Measurements from ENCODE around the gene CDKL4. TPM values are rescaled to one million over a fixed set of nuclear protein-coding genes. Genes with fewer than 3 reads are reported as not detected.

Gene CDKL4
- total RNA-seq, 1 experiment from 2014 or later: 0.46 TPM

DNA sequence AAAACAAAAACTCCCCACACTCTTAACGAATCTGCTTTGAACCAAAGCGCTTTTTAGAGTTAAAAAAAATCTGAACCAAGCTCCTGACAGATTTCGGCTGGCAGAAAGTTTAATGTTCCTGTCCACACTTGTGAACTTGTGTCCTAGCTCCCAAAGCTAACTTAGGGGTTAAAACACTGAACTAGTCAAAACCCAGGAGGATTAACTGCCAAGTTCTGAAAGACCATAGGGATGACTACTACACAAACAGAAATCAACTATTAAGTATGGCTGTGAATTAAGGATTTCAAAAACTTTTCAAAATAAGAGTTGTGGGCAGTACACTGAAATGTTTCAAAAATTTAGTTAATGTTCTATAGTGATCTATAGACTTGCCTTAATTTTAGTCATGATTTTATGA lies 26.2 kb upstream of the CDKL4 start:
- no peak for TF ChIP-seq SP1 (CRISPR knock-in tag; conservative IDR thresholded peaks at IDR 0.05)
- no peak for TF ChIP-seq FOXJ3 (CRISPR knock-in tag; IDR thresholded peaks at IDR 0.05; ENCODE audit: borderline replicate concordance)
- TF ChIP-seq ETV6 (CRISPR knock-in tag; IDR thresholded peaks at IDR 0.05): no peak
- TF ChIP-seq TEAD4 (CRISPR knock-in tag; IDR thresholded peaks at IDR 0.05): no peak
- no peak for TF ChIP-seq ZNF121 (CRISPR knock-in tag; IDR thresholded peaks at IDR 0.05)
- TF ChIP-seq, protein P1, sequence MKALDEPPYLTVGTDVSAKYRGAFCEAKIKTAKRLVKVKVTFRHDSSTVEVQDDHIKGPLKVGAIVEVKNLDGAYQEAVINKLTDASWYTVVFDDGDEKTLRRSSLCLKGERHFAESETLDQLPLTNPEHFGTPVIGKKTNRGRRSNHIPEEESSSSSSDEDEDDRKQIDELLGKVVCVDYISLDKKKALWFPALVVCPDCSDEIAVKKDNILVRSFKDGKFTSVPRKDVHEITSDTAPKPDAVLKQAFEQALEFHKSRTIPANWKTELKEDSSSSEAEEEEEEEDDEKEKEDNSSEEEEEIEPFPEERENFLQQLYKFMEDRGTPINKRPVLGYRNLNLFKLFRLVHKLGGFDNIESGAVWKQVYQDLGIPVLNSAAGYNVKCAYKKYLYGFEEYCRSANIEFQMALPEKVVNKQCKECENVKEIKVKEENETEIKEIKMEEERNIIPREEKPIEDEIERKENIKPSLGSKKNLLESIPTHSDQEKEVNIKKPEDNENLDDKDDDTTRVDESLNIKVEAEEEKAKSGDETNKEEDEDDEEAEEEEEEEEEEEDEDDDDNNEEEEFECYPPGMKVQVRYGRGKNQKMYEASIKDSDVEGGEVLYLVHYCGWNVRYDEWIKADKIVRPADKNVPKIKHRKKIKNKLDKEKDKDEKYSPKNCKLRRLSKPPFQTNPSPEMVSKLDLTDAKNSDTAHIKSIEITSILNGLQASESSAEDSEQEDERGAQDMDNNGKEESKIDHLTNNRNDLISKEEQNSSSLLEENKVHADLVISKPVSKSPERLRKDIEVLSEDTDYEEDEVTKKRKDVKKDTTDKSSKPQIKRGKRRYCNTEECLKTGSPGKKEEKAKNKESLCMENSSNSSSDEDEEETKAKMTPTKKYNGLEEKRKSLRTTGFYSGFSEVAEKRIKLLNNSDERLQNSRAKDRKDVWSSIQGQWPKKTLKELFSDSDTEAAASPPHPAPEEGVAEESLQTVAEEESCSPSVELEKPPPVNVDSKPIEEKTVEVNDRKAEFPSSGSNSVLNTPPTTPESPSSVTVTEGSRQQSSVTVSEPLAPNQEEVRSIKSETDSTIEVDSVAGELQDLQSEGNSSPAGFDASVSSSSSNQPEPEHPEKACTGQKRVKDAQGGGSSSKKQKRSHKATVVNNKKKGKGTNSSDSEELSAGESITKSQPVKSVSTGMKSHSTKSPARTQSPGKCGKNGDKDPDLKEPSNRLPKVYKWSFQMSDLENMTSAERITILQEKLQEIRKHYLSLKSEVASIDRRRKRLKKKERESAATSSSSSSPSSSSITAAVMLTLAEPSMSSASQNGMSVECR (CRISPR knock-in tag; IDR thresholded peaks at IDR 0.05; ENCODE audit: borderline replicate concordance): no peak
- no peak for TF ChIP-seq ZNF317 (CRISPR knock-in tag; IDR thresholded peaks at IDR 0.05; ENCODE audit: borderline replicate concordance, low read depth)
- no peak for TF ChIP-seq SMAD3 (CRISPR knock-in tag; IDR thresholded peaks at IDR 0.05; ENCODE audit: borderline replicate concordance)
- TF ChIP-seq, protein P2, sequence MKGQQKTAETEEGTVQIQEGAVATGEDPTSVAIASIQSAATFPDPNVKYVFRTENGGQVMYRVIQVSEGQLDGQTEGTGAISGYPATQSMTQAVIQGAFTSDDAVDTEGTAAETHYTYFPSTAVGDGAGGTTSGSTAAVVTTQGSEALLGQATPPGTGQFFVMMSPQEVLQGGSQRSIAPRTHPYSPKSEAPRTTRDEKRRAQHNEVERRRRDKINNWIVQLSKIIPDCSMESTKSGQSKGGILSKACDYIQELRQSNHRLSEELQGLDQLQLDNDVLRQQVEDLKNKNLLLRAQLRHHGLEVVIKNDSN (CRISPR knock-in tag; IDR thresholded peaks at IDR 0.05): no peak
- no peak for TF ChIP-seq OVOL2 (CRISPR knock-in tag; IDR thresholded peaks at IDR 0.05; ENCODE audit: borderline replicate concordance)
- no peak for TF ChIP-seq CREB1 (CRISPR knock-in tag; IDR thresholded peaks at IDR 0.05)
- no peak for TF ChIP-seq MXD4 (CRISPR knock-in tag; IDR thresholded peaks at IDR 0.05; ENCODE audit: borderline replicate concordance)
- TF ChIP-seq KAT7 (CRISPR knock-in tag; IDR thresholded peaks at IDR 0.05; ENCODE audit: borderline replicate concordance): no peak
- TF ChIP-seq GABPB1 (CRISPR knock-in tag; IDR thresholded peaks at IDR 0.05): no peak
- TF ChIP-seq ELF4 (CRISPR knock-in tag; IDR thresholded peaks at IDR 0.05; ENCODE audit: low read depth): no peak
- Mint-ChIP-seq H3K4me3 (no peak overlapping the region), H3K36me3 (peaks cover 24% of the 10 kb centered on the region), H3K27me3 (ENCODE audit: low read depth) (no peaks in the 10 kb centered on the region), H3K9me3 (peaks cover 5% of the 10 kb centered on the region; the same call in 1 of the 2 replicates), H3K27ac (peak overlapping the region; percentile 41; the same call in 1 of the 2 replicates), H3K4me1 (peaks cover 13% of the 10 kb centered on the region)
- ChIA-PET CTCF (no interaction called here), POLR2A (interaction anchor here (1.1 kb wide), 1 partner anchor 518 kb away, joined by 5 read pairs; no protein-coding TSS in a partner anchor)
- DNase-seq (ENCODE audit: low spot score) (no peak), ATAC-seq (no peak)

DNA sequence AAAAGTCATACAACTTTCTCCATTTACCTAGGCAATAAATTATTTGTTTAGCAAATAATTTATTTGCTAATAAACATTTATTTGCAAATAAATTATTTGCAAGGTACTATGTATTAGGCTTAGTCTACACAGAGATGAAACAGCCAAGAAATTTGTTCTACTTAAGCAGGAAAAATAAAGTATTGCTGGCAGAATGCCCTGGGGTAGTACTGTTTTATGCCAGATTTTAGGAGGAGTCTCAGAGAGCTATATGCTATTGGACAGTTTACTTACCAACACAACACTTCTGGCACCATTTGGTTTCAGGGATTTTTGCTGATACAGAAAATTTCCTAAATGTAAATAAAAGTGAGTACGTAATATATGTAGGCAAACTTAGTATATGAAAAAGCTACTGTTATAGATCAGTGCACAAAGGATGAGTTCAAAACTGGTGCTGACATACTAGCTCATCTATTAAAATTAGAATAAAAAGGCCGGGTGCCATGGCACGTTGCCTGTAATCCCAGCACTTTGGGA lies 23.2 kb upstream of the CDKL4 start:
- ChIA-PET CTCF (no interaction called here), POLR2A (no interaction called here)
- Mint-ChIP-seq H3K9me3 (no peaks in the 10 kb centered on the region), H3K27ac (no peak overlapping the region), H3K4me3 (no peak overlapping the region), H3K36me3 (peaks cover 21% of the 10 kb centered on the region), H3K27me3 (ENCODE audit: low read depth) (no peaks in the 10 kb centered on the region), H3K4me1 (peaks cover 13% of the 10 kb centered on the region)
- ATAC-seq: no peak
- DNase-seq (ENCODE audit: low spot score): no peak
- TF ChIP-seq, protein P3, sequence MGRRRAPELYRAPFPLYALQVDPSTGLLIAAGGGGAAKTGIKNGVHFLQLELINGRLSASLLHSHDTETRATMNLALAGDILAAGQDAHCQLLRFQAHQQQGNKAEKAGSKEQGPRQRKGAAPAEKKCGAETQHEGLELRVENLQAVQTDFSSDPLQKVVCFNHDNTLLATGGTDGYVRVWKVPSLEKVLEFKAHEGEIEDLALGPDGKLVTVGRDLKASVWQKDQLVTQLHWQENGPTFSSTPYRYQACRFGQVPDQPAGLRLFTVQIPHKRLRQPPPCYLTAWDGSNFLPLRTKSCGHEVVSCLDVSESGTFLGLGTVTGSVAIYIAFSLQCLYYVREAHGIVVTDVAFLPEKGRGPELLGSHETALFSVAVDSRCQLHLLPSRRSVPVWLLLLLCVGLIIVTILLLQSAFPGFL (CRISPR knock-in tag; IDR thresholded peaks at IDR 0.05; ENCODE audit: borderline replicate concordance): no peak
- TF ChIP-seq GRHL2 (CRISPR knock-in tag; IDR thresholded peaks at IDR 0.05; ENCODE audit: insufficient replicate concordance, severe bottlenecking) (no peak), TP53 (CRISPR knock-in tag; IDR thresholded peaks at IDR 0.05) (no peak), JAZF1 (CRISPR knock-in tag; IDR thresholded peaks at IDR 0.05) (no peak)
- TF ChIP-seq, protein P4, sequence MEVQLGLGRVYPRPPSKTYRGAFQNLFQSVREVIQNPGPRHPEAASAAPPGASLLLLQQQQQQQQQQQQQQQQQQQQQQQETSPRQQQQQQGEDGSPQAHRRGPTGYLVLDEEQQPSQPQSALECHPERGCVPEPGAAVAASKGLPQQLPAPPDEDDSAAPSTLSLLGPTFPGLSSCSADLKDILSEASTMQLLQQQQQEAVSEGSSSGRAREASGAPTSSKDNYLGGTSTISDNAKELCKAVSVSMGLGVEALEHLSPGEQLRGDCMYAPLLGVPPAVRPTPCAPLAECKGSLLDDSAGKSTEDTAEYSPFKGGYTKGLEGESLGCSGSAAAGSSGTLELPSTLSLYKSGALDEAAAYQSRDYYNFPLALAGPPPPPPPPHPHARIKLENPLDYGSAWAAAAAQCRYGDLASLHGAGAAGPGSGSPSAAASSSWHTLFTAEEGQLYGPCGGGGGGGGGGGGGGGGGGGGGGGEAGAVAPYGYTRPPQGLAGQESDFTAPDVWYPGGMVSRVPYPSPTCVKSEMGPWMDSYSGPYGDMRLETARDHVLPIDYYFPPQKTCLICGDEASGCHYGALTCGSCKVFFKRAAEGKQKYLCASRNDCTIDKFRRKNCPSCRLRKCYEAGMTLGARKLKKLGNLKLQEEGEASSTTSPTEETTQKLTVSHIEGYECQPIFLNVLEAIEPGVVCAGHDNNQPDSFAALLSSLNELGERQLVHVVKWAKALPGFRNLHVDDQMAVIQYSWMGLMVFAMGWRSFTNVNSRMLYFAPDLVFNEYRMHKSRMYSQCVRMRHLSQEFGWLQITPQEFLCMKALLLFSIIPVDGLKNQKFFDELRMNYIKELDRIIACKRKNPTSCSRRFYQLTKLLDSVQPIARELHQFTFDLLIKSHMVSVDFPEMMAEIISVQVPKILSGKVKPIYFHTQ (CRISPR knock-in tag; IDR thresholded peaks at IDR 0.05): no peak
- TF ChIP-seq, protein P5, sequence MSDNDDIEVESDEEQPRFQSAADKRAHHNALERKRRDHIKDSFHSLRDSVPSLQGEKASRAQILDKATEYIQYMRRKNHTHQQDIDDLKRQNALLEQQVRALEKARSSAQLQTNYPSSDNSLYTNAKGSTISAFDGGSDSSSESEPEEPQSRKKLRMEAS (CRISPR knock-in tag; IDR thresholded peaks at IDR 0.05): no peak
- TF ChIP-seq, protein P6, sequence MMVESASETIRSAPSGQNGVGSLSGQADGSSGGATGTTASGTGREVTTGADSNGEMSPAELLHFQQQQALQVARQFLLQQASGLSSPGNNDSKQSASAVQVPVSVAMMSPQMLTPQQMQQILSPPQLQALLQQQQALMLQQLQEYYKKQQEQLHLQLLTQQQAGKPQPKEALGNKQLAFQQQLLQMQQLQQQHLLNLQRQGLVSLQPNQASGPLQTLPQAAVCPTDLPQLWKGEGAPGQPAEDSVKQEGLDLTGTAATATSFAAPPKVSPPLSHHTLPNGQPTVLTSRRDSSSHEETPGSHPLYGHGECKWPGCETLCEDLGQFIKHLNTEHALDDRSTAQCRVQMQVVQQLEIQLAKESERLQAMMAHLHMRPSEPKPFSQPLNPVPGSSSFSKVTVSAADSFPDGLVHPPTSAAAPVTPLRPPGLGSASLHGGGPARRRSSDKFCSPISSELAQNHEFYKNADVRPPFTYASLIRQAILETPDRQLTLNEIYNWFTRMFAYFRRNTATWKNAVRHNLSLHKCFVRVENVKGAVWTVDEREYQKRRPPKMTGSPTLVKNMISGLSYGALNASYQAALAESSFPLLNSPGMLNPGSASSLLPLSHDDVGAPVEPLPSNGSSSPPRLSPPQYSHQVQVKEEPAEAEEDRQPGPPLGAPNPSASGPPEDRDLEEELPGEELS (CRISPR knock-in tag; IDR thresholded peaks at IDR 0.05): no peak

All from WTC11 (cell line).